ENCODE measurements around the gene ARHGEF17. TPM values are rescaled to one million over a fixed set of nuclear protein-coding genes. Genes with fewer than 3 reads are reported as not detected.

ARHGEF17 gene
- 24.0 and 32.0 TPM in 2 replicates for total RNA-seq (2021)
- percentile 53 among the genes with signal in this experiment for Bru-seq, nascent RNA
- percentile 62 among the genes with signal in this experiment for BruChase-seq, experiment 1, labeled RNA remaining after a 2-hour chase
- BruChase-seq, experiment 2, labeled RNA remaining after a 6-hour chase = percentile 60 among the genes with signal in this experiment
- long read RNA-seq, full-length matches to known transcripts = 3 of 13 reads
- long read RNA-seq, partial matches to known transcripts = 1 of 13 reads
- long read RNA-seq, other reads (novel, unspliced or antisense) = 9 of 13 reads

- H3K9me3 ChIP-seq (ENCODE audit: low read depth, low read length, poor library complexity, severe bottlenecking) = no peaks in the 10 kb centered on the region
- peak within 1 kb of the TSS; percentile 83 for H3K27ac ChIP-seq (ENCODE audit: low read depth, low read length, poor library complexity, severe bottlenecking)
- peak within 1 kb of the TSS; percentile 72 for H3K4me3 ChIP-seq (ENCODE audit: low read depth, low read length, poor library complexity, severe bottlenecking)
- H3K27me3 ChIP-seq (replicated peaks; ENCODE audit: insufficient read depth, low read depth, low read length, poor library complexity) = no peaks in the 10 kb centered on the region
- CTCF ChIA-PET = interaction anchor here (0.6 to 2.6 kb wide), 12 partner anchors 9 to 157 kb away, joined by 3 to 60 read pairs (median 7); no protein-coding TSS in a partner anchor
- H3K4me1 ChIP-seq (ENCODE audit: insufficient read depth, low read length, poor library complexity, severe bottlenecking) = peaks cover 28% of the 10 kb centered on the region
- intact Hi-C loops (cut with micrococcal nuclease; ENCODE audit: unreplicated experiment) = no loop called here
- POLR2A ChIA-PET (ENCODE audit: low non-redundant PET) = no interaction called here
- TSS peak; percentile 44 for BruUV-seq (replicated peaks)
- DNase-seq (ENCODE audit: low spot score) = peak; percentile 94
- H3K36me3 ChIP-seq (ENCODE audit: insufficient read depth, low read length, poor library complexity, severe bottlenecking) = no peaks in the 10 kb centered on the region
- TF ChIP-seq CTCF (conservative IDR thresholded peaks at IDR 0.05; ENCODE audit: low read depth, low read length) (no peak), EZH2 (IDR thresholded peaks at IDR 0.05; ENCODE audit: borderline replicate concordance, low read depth, low read length, poor library complexity, severe bottlenecking) (no peak)
Observed at GRCh38 chr11:73308003-73308960, at the start of gene ARHGEF17. Gene ARHGEF17, plus strand, starts transcription at chr11:73308276. Its CDS starts 363 bp downstream, at chr11:73308639.

GRCh38 chr11:73259406-73260126 is 48.5 kb upstream of the ARHGEF17 start:
- BruUV-seq (replicated peaks) = no TSS peak
- Histone ChIP-seq H3K27ac (ENCODE audit: low read depth, low read length, poor library complexity, severe bottlenecking) (no peak overlapping the region), H3K9me3 (ENCODE audit: low read depth, low read length, poor library complexity, severe bottlenecking) (no peaks in the 10 kb centered on the region), H3K36me3 (ENCODE audit: insufficient read depth, low read length, poor library complexity, severe bottlenecking) (no peaks in the 10 kb centered on the region), H3K4me3 (ENCODE audit: low read depth, low read length, poor library complexity, severe bottlenecking) (no peak overlapping the region), H3K27me3 (replicated peaks; ENCODE audit: insufficient read depth, low read depth, low read length, poor library complexity) (peaks cover 8% of the 10 kb centered on the region), H3K4me1 (ENCODE audit: insufficient read depth, low read length, poor library complexity, severe bottlenecking) (no peaks in the 10 kb centered on the region)
- POLR2A ChIA-PET (ENCODE audit: low non-redundant PET) = no interaction called here
- no peak for DNase-seq (ENCODE audit: low spot score)
- TF ChIP-seq CTCF (conservative IDR thresholded peaks at IDR 0.05; ENCODE audit: low read depth, low read length) (no peak), EZH2 (IDR thresholded peaks at IDR 0.05; ENCODE audit: borderline replicate concordance, low read depth, low read length, poor library complexity, severe bottlenecking) (no peak)
- intact Hi-C loops (cut with micrococcal nuclease; ENCODE audit: unreplicated experiment) = no loop called here
- CTCF ChIA-PET = no interaction called here

DNA sequence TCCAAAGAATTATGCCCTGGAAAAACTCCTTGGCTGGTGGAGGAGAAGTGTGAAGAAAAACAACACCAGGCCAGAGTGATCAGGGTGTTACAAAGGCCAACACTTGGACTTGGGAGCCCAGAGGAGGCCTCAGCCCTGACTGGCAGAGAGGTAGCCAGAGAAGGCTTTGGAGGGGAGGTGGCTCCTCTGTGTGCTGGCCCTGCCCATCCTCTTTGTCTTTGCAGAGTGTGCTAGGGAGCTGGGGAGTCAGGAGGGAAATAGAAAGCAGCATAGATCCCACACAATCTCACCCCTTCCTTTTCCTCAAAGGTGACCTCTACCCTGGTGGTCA is 48.0 kb upstream of the ARHGEF17 start:
- CTCF ChIA-PET = no interaction called here
- intact Hi-C loops (cut with micrococcal nuclease; ENCODE audit: unreplicated experiment) = no loop called here

More for the DNA sequence above, 48.0 kb upstream of the ARHGEF17 start:
- Histone ChIP-seq H3K27ac (ENCODE audit: low read depth, low read length, poor library complexity, severe bottlenecking) (no peak overlapping the region), H3K4me1 (ENCODE audit: insufficient read depth, low read length, poor library complexity, severe bottlenecking) (no peaks in the 10 kb centered on the region), H3K27me3 (replicated peaks; ENCODE audit: insufficient read depth, low read depth, low read length, poor library complexity) (peaks cover 13% of the 10 kb centered on the region), H3K36me3 (ENCODE audit: insufficient read depth, low read length, poor library complexity, severe bottlenecking) (no peaks in the 10 kb centered on the region), H3K4me3 (ENCODE audit: low read depth, low read length, poor library complexity, severe bottlenecking) (no peak overlapping the region), H3K9me3 (ENCODE audit: low read depth, low read length, poor library complexity, severe bottlenecking) (no peaks in the 10 kb centered on the region)
- DNase-seq (ENCODE audit: low spot score) = no peak
- BruUV-seq (replicated peaks) = no TSS peak
- TF ChIP-seq CTCF (conservative IDR thresholded peaks at IDR 0.05; ENCODE audit: low read depth, low read length) (no peak), EZH2 (IDR thresholded peaks at IDR 0.05; ENCODE audit: borderline replicate concordance, low read depth, low read length, poor library complexity, severe bottlenecking) (no peak)
- POLR2A ChIA-PET (ENCODE audit: low non-redundant PET) = no interaction called here

Measured in A673 (cell line).